ENCODE measurements around the gene APOBEC3G.

GRCh38 chr22:39130152-39130704, 53.2 kb downstream of the APOBEC3G start:
- TF ChIP-seq CTCF (conservative IDR thresholded peaks at IDR 0.05) (no peak), ZFX (IDR thresholded peaks at IDR 0.05) (no peak)

Data from C4-2B (cell line).